OCI-LY7 (cell line): ENCODE data around the gene GPR156. TPM values are rescaled to one million over a fixed set of nuclear protein-coding genes. Genes with fewer than 3 reads are reported as not detected.
"Not testable (repeated sequence)": the region's sequence is repeated elsewhere in the genome, so short reads cannot be mapped to it uniquely, and the experiment has no call there.

Source experiments
- BruUV-seq: library from RNA; stranded (reverse); fragments of 400-500 nt; replicated peaks from 2 replicates; lab custom pipeline; 2021; lab: Mats Ljungman, UMichigan
- CTCF ChIA-PET: fragments of 300-600 bp; sonication (Branson Sonifier 250); formaldehyde crosslinking; loops from one replicate; lab custom pipeline; 2022; ENCODE audit warnings: antibody characterized with exemption; ENCODE audit not compliant: unreplicated experiment; lab: Charles Lee
- POLR2A ChIA-PET: fragments of 300-600 bp; sonication (Branson Sonifier 250); formaldehyde crosslinking; loops from one replicate; lab custom pipeline; 2022; ENCODE audit warnings: antibody characterized with exemption; lab: Charles Lee
- DNase-seq: peaks from one replicate; pipeline ENCODE4 v3.0.0-alpha.2; 2015; ENCODE audit warnings: low spot score
- H2AFZ ChIP-seq: fragments of 200-600 bp; sonication (generic), shearing (Covaris generic); 2 replicates; pipeline ENCODE4 v1.6.1; 2014; ENCODE audit warnings: mild to moderate bottlenecking, antibody characterized with exemption, low read length, moderate library complexity
- H3K27ac ChIP-seq: fragments of 200-600 bp; sonication (generic); 2 replicates; pipeline ENCODE4 v1.5.1; 2014; ENCODE audit warnings: mixed run types, low read depth, mild to moderate bottlenecking, moderate library complexity, low read length, inconsistent platforms; ENCODE audit not compliant: poor library complexity, severe bottlenecking
- H3K36me3 ChIP-seq: fragments of 200-600 bp; sonication (generic); 2 replicates; pipeline ENCODE4 v1.6.1; 2014; ENCODE audit warnings: mild to moderate bottlenecking, antibody characterized with exemption, low read length, moderate library complexity, mixed read lengths; ENCODE audit not compliant: insufficient read depth
- H3K4me1 ChIP-seq: fragments of 200-600 bp; sonication (generic); 2 replicates; pipeline ENCODE4 v1.5.1; 2014; ENCODE audit warnings: mild to moderate bottlenecking, low read length; ENCODE audit not compliant: insufficient read depth, poor library complexity, severe bottlenecking
- H3K4me2 ChIP-seq: fragments of 200-600 bp; sonication (generic); 2 replicates; pipeline ENCODE4 v1.6.1; 2014; ENCODE audit warnings: mild to moderate bottlenecking, low read length
- H3K4me3 ChIP-seq: fragments of 200-600 bp; sonication (generic); 2 replicates; pipeline ENCODE4 v1.5.1; 2014; ENCODE audit warnings: mild to moderate bottlenecking, low read depth, low read length; ENCODE audit not compliant: poor library complexity, severe bottlenecking
- H3K79me2 ChIP-seq: fragments of 200-600 bp; sonication (generic); 2 replicates; pipeline ENCODE4 v1.6.1; 2016; ENCODE audit warnings: low read depth, mild to moderate bottlenecking, low read length, moderate library complexity, mixed read lengths; ENCODE audit not compliant: insufficient read depth
- H3K9me2 ChIP-seq: fragments of 200-600 bp; sonication (generic); 2 replicates; pipeline ENCODE4 v1.6.1; 2016; ENCODE audit warnings: mild to moderate bottlenecking, low read length, mixed read lengths; ENCODE audit not compliant: insufficient read depth
- H3K9me3 ChIP-seq: fragments of 200-600 bp; sonication (generic); 2 replicates; pipeline ENCODE4 v1.6.1; 2014; ENCODE audit warnings: mild to moderate bottlenecking, mixed run types, low read length, mixed read lengths
- H4K20me1 ChIP-seq: fragments of 200-600 bp; sonication (generic); 2 replicates; pipeline ENCODE4 v1.6.1; 2014; ENCODE audit warnings: mild to moderate bottlenecking, antibody characterized with exemption, low read length, moderate library complexity, mixed read lengths; ENCODE audit not compliant: insufficient read depth
- EZH2phosphoT487 ChIP-seq: fragments of 200-600 bp; sonication (generic); IDR thresholded peaks from 2 replicates; pipeline ENCODE4 v1.6.1; 2018; ENCODE audit warnings: low read depth, borderline replicate concordance, mild to moderate bottlenecking, mixed run types, antibody characterized with exemption, low read length, moderate library complexity, mixed read lengths
- intact Hi-C: fragments of 100-400 bp; cut with micrococcal nuclease; formaldehyde crosslinking; loops from one replicate; pipeline ENCODE4 v1.10.0; 2022; ENCODE audit not compliant: unreplicated experiment
- total RNA-seq, 2 experiments: library from RNA; depleted of rRNA in 1 of 2; stranded (reverse); fragments of >200 nt in 1 of 2; shearing (Covaris generic) in 1 of 2; gene quantifications; 2 replicates each; pipeline ENCODE4 v1.2.3, GENCODE V29; 2014 to 2022
- TF ChIP-seq, protein P1 (sequence below): fragments of 200-600 bp; sonication (generic); conservative IDR thresholded peaks from 2 replicates; pipeline ENCODE4 v1.5.1; 2014; ENCODE audit warnings: mild to moderate bottlenecking, antibody characterized with exemption, low read length, moderate library complexity, mixed read lengths

GPR156 gene
- total RNA-seq, 2 experiments from 2014 or later = 0.03 to 0.13 TPM

DNA sequence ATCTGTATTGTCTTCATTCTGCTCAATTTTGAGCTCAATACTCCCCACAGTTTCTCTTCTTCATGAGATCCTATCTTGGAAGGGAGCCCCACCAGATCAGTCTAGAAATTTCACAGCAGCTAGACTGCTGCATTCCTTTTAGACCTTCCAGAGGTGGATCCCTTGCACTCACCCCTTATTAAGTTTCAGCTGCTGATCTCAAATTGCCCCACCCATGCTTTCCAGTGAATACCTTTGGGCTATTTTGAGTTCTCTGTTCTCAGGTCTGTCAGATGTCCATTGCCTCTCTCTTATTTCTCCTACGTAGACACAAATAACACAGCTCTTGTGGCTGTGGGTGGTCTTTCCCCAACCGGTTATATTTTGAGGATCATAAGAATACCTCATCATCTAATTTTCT lies 60.8 kb downstream of the GPR156 start:
- ChIA-PET POLR2A (no interaction called here), CTCF (no interaction called here)
- H3K4me2 ChIP-seq = no peak overlapping the region
- H3K36me3 ChIP-seq = no peaks in the 10 kb centered on the region
- no peak for DNase-seq
- H3K9me2 ChIP-seq = no peaks in the 10 kb centered on the region
- TF ChIP-seq, protein P1, sequence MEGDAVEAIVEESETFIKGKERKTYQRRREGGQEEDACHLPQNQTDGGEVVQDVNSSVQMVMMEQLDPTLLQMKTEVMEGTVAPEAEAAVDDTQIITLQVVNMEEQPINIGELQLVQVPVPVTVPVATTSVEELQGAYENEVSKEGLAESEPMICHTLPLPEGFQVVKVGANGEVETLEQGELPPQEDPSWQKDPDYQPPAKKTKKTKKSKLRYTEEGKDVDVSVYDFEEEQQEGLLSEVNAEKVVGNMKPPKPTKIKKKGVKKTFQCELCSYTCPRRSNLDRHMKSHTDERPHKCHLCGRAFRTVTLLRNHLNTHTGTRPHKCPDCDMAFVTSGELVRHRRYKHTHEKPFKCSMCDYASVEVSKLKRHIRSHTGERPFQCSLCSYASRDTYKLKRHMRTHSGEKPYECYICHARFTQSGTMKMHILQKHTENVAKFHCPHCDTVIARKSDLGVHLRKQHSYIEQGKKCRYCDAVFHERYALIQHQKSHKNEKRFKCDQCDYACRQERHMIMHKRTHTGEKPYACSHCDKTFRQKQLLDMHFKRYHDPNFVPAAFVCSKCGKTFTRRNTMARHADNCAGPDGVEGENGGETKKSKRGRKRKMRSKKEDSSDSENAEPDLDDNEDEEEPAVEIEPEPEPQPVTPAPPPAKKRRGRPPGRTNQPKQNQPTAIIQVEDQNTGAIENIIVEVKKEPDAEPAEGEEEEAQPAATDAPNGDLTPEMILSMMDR = no peak
- no peak for TF ChIP-seq EZH2phosphoT487
- no peak overlapping the region for H3K27ac ChIP-seq
- no peaks in the 10 kb centered on the region for H4K20me1 ChIP-seq
- BruUV-seq = no TSS peak
- H3K79me2 ChIP-seq = no peaks in the 10 kb centered on the region
- H3K4me3 ChIP-seq = no peak overlapping the region
- no peaks in the 10 kb centered on the region for H3K4me1 ChIP-seq
- H3K9me3 ChIP-seq = no peaks in the 10 kb centered on the region
- no peak overlapping the region for H2AFZ ChIP-seq
- intact Hi-C loops = no loop called here

DNA sequence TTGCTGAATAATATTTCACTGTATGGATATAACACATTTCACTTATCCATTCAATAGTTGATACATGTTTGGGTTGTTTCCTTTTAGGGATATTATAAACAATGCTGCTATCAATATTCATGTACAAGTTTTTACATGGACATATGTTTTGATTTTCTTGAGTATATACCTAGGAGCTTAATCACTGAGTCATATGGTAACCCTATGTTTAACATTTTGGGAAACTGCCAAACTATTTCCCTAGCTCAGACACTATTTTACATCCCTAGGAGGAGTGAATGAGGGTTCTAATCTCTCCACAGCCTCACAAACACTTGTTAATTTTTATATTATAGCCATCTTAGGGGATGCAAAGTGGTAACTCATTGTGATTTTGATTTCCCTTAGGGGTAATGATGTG lies 66.0 kb downstream of the GPR156 start:
- POLR2A ChIA-PET = no interaction called here
- TF ChIP-seq, protein P1 = no peak
- no peak for TF ChIP-seq EZH2phosphoT487

DNA sequence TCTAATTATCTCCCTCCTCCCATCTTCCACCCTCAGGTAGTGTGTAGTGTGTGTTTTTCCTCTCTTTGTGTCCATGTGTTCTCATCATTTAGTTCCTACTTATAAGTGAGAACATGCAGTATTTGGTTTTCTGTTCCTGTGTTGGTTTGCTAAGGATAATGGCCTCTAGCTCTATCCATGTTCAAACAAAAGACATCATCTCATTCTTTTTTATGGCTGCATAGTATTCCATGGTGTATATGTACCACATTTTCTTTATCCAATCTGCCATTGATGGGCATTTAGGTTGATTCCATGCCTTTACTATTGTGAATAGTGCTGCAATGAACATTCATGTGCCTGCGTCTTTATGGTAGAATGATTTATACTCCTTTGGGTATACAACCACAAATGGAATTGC lies 68.4 kb downstream of the GPR156 start:
- H3K79me2 ChIP-seq, H3K27ac ChIP-seq, BruUV-seq, DNase-seq, CTCF ChIA-PET, intact Hi-C loops, H3K4me1 ChIP-seq, H3K4me2 ChIP-seq, H3K36me3 ChIP-seq, H3K4me3 ChIP-seq, H3K9me2 ChIP-seq, H2AFZ ChIP-seq, H4K20me1 ChIP-seq, H3K9me3 ChIP-seq: not testable (repeated sequence)
- POLR2A ChIA-PET = interaction anchor here (0.7 to 1.5 kb wide), 2 partner anchors 10 to 12 kb away, joined by 3 to 4 read pairs; no protein-coding TSS in a partner anchor

More for the DNA sequence above, 66.0 kb downstream of the GPR156 start:
- H3K9me3 ChIP-seq = no peaks in the 10 kb centered on the region
- intact Hi-C loops = no loop called here
- BruUV-seq = no TSS peak
- H3K79me2 ChIP-seq = no peaks in the 10 kb centered on the region
- CTCF ChIA-PET = no interaction called here
- H4K20me1 ChIP-seq = no peaks in the 10 kb centered on the region
- DNase-seq = no peak
- no peak overlapping the region for H3K27ac ChIP-seq
- H3K4me3 ChIP-seq = no peak overlapping the region
- H2AFZ ChIP-seq = no peak overlapping the region
- H3K36me3 ChIP-seq = no peaks in the 10 kb centered on the region
- H3K9me2 ChIP-seq = no peaks in the 10 kb centered on the region
- no peaks in the 10 kb centered on the region for H3K4me1 ChIP-seq
- H3K4me2 ChIP-seq = no peak overlapping the region
